ENCODE measurements around the gene SLCO4C1.
"Not testable (repeated sequence)": the region's sequence is repeated elsewhere in the genome, so short reads cannot be mapped to it uniquely, and the experiment has no call there.

SLCO4C1 gene

GRCh38 chr5:102296178-102296817, at the start of gene SLCO4C1:
SLCO4C1 (minus strand) TSS chr5:102296284; CDS start chr5:102296262, 22 bp downstream.
- DNase-seq: peak; percentile 97

GRCh38 chr5:102341681-102342288, 45.7 kb upstream of the SLCO4C1 start:
- no peak for DNase-seq

- DNase-seq: no peak
These were observed 28.6 kb upstream of the SLCO4C1 start for GRCh38 chr5:102324714-102325113.

- DNase-seq: not testable (repeated sequence)
These were observed 22.7 kb upstream of the SLCO4C1 start for GRCh38 chr5:102318801-102319200.

- DNase-seq: no peak
These were observed 18.2 kb upstream of the SLCO4C1 start for GRCh38 chr5:102314328-102314727.

- DNase-seq: peak; percentile 61
These were observed 17.8 kb upstream of the SLCO4C1 start for GRCh38 chr5:102313912-102314311.

- no peak for DNase-seq
These were observed 16.7 kb upstream of the SLCO4C1 start for GRCh38 chr5:102312586-102313370.

- no peak for DNase-seq
These were observed 13.5 kb upstream of the SLCO4C1 start for GRCh38 chr5:102309586-102309985.

GRCh38 chr5:102307232-102307631, 11.1 kb upstream of the SLCO4C1 start:
- DNase-seq: no peak

GRCh38 chr5:102306121-102306520, 10.0 kb upstream of the SLCO4C1 start:
- no peak for DNase-seq

- no peak for DNase-seq
These were observed 428 bp downstream of the SLCO4C1 start for GRCh38 chr5:102295534-102296177.

- DNase-seq: no peak
These were observed 1.1 kb downstream of the SLCO4C1 start for GRCh38 chr5:102294886-102295395.

GRCh38 chr5:102290004-102290403, 6.1 kb downstream of the SLCO4C1 start:
- no peak for DNase-seq

- DNase-seq: no peak
These were observed 6.7 kb downstream of the SLCO4C1 start for GRCh38 chr5:102289251-102289899.

GRCh38 chr5:102288630-102289029, 7.5 kb downstream of the SLCO4C1 start:
- DNase-seq: no peak

GRCh38 chr5:102286476-102286875, 9.6 kb downstream of the SLCO4C1 start:
- no peak for DNase-seq

GRCh38 chr5:102283102-102283797, 12.8 kb downstream of the SLCO4C1 start:
- DNase-seq: no peak

GRCh38 chr5:102279711-102280110, 16.4 kb downstream of the SLCO4C1 start:
- no peak for DNase-seq

GRCh38 chr5:102278231-102278630, 17.9 kb downstream of the SLCO4C1 start:
- DNase-seq: no peak

GRCh38 chr5:102277144-102277543, 18.9 kb downstream of the SLCO4C1 start:
- DNase-seq: no peak

GRCh38 chr5:102271759-102272158, 24.3 kb downstream of the SLCO4C1 start:
- DNase-seq: no peak

GRCh38 chr5:102270036-102270435, 26.0 kb downstream of the SLCO4C1 start:
- DNase-seq: no peak

Measured in islet precursor cell (in vitro differentiated cells).